Activated gamma-delta T cell (primary cell): Measurements from ENCODE around the gene TPRX2.
"Not testable (repeated sequence)": the region's sequence is repeated elsewhere in the genome, so short reads cannot be mapped to it uniquely, and the experiment has no call there.

Experiments
- DNase-seq: peaks from one replicate; lab custom pipeline; 2025; lab: John Stamatoyannopoulos, UW

TPRX2 gene

DNA sequence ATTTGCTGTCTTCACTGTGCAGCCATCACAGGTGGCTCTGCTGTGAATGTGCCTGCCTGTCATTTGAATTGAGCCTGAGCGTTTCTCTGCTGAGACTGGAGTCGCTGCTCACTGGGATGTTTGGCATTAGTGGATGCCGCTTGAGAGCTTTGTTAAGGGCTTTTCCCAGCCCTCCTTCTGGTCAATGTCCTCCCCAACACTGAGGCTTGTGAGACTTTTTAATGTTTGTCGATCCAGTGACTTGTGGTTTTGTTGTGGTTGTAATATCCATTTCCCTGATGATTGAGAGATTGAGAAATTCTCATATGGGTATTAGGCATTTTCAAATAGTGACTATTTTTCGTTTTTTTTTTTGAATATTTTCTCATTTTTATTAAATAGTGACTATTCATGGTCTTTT is 2.6 kb downstream of the TPRX2 start:
- DNase-seq, result no peak

DNA sequence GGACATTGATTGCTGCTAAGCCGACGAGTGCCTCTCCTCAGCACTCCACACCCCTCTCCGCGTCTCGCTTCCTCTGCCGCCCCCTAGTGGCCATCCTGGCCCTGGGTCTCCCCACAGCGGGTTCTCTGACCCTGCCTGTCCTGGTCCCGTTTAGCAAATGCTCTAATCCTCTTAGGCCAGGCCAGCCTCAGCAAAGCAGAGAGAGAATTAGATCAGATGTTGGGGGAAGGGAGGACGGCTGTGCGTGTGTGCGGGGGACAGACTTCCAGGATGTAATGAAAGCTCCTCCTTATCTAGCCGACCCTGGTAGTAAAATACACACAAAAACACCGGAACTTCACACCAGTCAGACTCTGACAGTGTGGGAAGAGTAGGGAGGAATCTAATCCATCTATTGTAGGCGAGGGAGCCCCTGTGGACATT is 4.5 kb downstream of the TPRX2 start:
- peak; percentile 38 for DNase-seq

DNA sequence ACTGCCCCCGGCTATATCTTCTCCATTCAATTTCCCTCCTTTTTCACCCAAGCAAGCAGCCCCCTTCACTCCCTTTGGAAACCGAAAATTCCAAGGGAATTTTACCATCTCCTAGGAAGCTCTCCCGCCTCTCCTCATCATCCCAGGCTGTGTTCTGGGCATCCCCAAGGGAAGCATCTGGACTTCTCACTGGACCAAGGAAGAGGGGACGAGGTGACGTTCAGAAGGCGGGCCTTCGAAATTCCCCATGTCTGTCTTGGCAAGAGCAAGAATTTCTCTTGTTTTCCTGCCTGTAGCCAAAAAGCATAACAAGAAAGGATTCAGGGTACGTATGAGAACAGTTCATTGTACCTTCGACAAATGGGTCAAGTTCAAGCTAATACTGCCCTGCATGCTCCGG is 6.1 kb downstream of the TPRX2 start:
- no peak for DNase-seq

DNA sequence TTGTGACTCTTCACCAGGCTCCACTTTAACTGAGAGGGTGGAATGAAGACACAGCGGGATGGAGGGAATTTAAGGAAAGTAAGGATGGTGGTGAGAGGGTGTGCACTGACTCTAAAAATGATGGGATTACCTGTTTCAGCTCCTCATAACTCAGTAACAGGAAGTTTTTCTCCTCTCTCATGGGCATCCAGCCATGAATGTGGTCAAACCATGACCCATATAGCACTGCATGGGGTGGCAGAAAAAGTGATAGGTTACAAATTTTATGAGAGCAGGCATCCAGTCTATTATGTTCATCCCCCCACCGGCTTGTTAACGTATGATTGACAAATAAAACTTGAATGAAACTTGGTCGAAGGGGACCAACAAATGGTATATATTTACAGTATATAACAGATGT is 19.9 kb downstream of the TPRX2 start:
- no peak for DNase-seq

DNA sequence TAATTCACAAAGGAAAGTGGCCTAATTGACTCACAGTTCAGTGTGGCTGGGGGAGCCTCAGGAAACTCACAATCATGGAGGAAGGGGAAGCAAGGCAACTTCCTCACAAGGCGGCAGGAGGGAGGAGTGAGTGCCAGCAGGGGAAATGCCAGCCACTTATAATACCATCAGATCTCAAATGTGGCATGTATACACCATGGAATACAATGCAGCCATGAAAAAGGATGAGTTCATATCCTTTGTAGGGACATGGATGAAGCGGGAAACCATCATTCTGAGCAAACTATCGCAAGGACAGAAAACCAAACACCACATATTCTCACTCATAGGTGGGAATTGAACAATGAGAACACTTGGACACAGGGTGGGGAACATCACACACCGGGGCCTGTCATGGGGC is 20.4 kb downstream of the TPRX2 start:
- not testable (repeated sequence) for DNase-seq

DNA sequence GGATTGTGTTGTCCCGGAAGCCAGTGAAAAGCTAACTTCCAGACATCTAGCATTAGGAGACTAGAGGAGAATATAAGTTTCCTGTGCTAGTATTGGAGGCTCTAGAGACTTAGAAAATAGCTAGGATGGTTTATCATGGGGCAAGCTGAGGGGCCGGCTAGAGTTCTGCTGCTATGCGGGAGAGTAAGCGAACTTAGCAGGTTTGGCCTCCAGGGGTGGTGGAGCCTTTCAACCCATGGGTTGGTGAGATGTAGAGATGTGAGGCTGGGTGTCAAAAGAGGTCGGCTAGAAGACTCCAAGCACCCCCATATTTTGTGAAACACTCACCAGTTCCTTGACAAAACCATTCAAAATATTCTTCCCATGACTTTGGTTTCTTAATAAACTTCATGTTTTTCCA is 22.7 kb downstream of the TPRX2 start:
- DNase-seq, result no peak

DNA sequence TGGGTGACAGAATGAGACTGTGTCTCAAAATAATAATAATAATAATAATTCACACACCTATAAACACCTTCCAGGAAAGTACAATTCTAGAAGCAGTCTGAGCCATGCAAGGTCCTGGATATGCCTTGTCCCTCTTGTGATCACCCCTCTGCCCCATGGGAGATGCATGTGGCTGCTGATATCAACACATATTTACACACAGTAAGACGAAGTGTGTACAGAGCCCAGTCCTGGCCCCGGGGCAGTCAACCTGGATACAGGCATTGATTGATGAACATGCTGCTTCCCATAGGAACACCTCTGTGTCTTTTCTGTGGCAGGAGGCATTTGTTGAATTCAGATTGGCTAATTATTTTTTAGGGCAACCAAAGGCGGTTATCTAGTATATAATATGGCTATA is 23.9 kb downstream of the TPRX2 start:
- DNase-seq, result no peak

DNA sequence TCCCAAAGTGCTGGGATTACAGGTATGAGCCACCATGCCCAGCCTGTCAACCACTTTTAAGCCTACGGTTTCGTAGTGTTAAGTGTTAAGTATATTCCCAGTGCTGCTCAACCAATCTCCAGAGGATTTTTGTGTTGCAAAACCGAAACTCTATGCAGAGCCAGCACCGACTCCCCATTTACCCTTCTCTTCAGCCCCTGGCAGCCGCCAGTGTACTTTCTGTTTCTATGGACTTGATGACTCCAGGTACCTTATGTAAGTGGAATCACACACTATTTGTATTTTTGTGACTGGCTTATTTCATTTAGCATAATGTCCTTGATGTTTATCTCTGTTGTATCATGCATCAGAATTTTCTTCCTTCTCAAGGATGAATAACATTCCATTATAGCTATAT is 26.0 kb downstream of the TPRX2 start:
- DNase-seq, result no peak

DNA sequence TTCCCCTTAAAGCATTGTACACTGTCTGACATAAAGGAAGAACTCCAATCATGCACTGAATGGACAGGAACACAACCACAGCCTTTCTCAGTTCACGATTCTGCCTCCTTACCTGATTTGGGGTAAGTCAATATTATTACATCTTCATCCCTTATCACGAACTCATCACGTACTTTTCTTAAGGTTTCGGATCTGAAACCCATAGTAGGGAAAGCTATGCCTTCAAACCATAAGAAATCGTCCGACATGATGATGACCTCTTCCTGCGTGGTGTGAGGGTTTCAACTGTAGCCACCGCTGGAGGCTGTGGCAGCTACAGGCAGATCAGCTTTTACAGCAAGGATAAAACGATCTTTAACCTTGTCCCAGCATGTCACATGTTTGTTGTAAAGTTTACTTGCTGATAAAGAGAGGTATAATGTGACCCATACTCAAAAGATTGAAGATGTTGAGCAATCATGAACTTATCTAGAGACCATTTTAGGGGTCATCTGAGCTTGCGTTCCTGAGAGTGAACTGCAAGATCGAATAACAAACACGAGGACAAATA is 27.1 kb downstream of the TPRX2 start, which contains the start of gene SULT2A1:
SULT2A1 (minus strand) TSS at position 306 of the 550 bp plus-strand sequence; CDS start at position 248, 58 bp downstream.
- DNase-seq, result no peak

DNA sequence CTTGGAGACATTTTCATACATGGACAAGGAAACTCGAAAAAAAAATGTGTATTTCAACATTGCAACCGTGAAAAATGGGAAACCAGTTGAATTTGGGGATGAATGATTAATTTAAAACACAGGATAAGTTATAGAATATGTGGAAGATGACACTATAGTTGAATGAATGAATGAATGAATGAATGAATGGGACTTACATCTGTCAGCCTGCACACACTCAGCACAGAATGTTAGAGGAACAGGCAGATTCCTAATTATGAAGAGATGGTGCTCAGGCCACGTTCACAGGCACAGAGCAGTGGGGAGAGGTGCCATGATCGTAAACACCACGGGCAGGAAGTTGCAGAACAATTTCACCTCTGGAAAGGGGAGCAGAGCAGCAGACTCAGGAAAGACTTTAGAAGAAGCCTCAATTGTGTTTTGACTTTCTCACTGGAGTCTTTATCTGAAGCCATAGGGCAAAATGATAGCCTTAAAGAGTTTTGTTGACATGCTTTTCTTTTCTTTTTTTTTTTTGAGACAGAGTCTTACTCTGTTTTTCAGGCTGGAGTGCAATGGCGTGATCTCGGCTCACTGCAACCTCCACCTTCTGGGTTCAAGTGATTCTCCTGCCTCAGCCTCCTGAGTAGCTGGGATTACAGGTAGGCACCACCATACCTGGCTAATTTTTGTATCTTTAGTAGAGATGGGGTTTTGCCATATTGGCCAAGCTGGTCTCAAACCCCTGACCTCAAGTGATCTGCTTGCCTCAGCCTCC is 32.0 kb downstream of the TPRX2 start:
- no peak for DNase-seq

DNA sequence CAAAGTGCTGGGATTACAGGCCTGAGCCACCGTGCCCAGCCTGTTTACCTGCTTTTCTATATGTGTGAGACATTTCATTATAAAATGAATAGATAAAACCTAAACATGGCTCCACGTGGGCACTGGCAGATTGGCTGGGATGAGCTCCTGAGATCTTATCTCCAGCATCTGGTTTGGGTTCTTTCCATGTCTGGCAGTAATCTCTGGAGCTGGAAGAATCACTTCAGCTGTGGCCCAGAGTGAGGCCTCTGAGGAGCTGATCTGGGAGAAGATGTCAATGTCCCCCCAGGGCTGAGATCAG is 32.5 kb downstream of the TPRX2 start:
- DNase-seq, result no peak

DNA sequence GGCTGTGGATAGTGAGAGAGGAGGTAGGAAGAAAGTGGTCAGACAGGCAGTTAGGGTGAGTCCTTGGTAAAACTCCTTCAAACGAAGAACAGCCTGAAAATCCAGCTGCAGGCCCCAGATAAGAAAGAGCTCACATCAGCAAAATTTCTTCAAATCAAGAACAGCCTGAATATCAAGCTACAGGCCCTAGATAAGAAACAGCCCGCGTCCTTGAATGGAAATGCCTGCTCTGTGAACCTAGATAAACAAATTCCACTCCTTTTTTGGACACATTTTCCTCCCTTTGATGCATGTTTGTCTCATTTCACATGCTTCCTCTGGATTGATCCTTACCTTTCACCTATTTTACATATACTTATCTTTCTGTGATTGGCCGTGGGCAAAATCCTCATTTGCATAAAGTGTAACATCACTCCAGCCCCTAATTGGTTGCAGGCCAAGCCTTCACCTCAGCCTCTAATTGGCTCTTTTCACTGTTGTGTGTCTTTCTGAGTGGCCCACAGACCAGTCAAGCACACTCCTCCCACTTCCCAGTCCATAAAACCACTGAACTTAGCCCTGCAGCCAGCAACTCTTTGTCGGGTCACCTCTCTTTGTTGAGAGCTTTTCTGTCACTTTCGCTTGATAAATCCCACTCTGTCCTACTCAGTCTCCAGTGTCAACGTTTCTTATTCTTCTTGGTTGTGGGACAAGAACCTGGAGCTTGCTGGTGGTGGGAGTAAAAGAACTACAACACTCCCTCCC is 33.1 kb downstream of the TPRX2 start:
- no peak for DNase-seq

DNA sequence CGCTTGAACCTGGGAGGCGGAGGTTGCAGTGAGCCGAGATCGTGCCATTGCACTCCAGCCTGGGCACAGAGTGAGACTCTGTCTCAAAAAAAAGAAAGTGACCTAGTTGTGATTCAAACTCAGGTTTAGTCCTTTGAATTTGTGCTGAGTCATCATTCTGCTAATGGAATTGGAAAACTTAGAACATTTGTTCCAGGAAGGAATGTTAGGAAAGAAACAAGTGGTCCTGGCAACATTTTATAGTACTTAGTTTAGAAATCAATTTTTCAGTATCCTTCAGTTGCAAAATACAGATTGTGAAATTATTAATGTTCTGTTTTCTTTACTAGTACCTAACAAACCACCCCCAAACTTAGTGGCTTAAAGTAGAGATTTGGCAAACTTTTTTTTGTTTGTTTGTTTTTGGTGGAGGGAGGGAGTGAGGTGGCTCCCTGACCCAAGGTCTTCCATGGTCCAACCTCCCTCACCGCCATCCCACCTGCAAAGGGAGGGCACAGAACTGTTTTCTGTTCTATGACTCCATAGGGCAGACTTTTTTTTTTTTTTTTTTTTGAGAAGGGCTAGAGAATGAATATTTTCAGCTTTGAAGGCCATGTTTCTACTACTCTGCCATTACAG is 36.2 kb downstream of the TPRX2 start:
- no peak for DNase-seq

DNA sequence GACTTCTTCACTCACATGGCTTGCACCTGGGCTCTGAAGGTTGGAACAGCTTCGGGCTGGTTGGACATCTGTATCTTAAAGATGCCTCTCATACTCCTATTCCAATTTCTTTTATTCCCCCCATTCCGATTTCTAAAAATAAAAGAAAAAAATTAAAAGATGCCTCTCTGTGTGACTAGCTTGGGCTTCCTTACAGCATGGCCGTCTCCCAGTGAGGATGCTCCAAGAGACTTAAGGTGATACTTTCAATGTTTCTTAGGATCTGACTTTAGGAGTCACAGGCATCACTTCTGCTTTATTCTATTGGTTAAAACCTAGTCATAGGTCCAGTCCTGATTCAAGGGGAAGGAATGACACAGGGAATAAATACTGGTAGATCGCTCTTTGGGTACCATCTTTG is 37.0 kb downstream of the TPRX2 start:
- DNase-seq, result no peak

DNA sequence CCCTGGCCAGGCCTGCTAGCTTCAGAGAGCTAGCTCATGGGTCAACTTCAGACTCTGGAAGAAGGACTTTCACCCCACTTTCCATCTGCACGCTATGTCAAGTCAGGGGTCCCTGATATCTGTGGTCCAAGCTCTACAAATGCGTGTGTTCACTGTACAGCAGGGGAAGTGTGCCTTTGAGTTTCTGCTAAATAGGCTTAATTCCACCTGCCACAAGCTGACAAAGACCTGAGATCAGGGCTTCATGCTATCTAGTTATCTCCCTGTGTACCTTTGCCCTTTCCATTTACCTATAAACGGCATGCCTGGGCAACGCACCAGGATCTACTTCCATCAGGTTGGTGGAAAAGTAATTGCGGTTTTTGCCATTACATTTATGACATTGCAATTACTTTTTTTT is 37.7 kb downstream of the TPRX2 start:
- no peak for DNase-seq

DNA sequence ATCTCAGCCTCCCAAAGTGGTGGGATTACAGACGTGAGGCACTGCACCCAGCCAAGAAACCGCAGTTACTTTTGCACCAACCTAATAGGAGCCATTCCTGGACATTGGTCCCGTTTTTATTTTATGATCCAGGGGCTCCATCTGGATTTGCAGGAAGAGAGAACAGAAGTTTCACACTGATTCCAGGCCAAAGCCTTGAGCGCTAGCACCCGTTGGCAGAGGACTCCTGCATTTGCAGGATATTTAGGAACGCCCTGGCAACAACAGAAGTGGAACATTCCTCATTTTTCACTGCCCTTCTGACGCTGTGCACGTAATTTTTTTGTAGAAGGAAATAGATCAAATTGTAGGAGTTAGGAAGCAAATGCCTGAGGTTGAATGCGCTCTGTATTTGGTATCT is 38.8 kb downstream of the TPRX2 start:
- DNase-seq, result no peak

DNA sequence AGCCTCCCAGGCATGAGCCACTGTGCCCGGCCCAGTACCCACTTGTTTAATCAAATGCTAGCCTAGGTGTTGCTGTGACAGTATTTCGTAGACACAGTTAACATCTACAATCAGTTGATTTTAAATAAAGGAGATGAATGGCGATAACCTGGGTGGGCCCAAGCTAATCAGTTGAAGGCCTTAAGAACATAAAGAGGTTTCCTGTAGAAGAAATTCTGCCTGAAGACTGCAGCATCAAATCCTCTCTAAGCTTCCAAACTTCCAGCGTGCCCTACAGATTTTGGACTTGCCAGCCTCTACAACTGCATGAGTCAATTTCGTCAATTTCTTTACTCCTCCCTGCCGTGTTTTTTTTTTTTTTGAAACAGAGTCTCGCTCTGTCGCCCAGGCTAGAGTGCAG is 40.3 kb downstream of the TPRX2 start:
- no peak for DNase-seq

DNA sequence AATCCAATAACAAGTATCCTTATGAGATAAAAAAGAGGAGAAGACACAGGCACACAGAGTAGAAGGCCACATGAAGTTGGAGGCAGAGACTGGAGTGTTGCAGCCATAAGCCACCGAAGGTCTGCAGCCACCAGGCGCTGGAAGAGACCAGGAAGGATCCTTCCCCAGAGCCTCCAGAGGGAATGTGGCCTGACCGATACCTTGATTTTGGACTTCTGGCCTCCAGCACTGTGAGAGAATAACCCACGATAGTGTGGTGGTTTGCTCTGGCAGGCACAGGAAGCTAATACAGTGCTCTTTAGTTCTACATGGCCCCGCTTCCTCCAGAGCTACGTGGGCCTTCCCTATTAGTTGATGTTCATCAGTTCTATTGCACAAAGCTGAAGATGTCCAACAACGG is 42.3 kb downstream of the TPRX2 start:
- no peak for DNase-seq

DNA sequence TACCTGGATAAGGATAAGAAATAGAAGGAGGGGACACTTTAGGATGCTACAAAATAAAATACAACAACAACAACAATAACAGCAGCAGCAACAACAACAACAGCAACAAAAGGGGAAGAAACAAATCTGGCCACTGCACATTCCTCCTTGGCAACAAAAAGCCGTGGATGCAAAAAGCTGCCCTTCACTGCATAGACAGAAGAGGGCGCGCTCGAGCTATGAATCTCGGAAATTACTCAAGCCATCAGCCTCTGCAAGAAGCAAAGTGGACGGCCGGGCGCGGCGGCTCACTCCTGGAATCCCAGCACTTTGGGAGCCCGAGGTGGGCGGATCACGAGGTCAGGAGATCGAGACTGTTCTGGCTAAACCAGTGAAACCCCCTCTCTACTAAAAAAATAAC is 50.3 kb downstream of the TPRX2 start:
- DNase-seq, result not testable (repeated sequence)

DNA sequence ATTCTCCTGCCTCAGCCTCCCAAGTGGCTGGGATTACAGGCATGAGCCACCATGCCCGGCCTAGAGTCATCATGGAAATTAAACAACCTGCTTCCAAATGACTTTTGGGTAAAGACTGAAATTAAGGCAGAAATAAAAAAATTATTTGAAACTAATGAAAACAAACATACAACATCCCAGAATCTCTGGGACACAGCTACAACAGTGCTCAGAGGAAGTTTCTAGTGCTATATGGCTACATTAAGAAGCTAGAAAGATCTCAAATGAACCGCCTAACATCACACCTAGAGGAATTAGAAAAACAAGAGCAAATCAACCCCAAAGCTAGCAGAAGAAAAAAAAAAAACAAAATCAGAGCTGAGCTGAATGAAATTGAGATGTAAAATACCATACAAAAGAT is 51.2 kb downstream of the TPRX2 start:
- not testable (repeated sequence) for DNase-seq
